Measurements from ENCODE around the gene SYT9.

- peak; percentile 56 for TF ChIP-seq CTCF (IDR thresholded peaks at IDR 0.05; ENCODE audit: low read depth, low read length)
- peak; percentile 50 for TF ChIP-seq MYC (IDR thresholded peaks at IDR 0.05; ENCODE audit: low read depth, low read length)
- TF ChIP-seq POLR2A (IDR thresholded peaks at IDR 0.05; ENCODE audit: extremely low read depth, insufficient read length): peak; percentile 74
- TF ChIP-seq, protein P1, sequence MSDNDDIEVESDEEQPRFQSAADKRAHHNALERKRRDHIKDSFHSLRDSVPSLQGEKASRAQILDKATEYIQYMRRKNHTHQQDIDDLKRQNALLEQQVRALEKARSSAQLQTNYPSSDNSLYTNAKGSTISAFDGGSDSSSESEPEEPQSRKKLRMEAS (IDR thresholded peaks at IDR 0.05; ENCODE audit: low read depth, low read length): peak; percentile 70
Observed at GRCh38 chr11:7513234-7514098, 261.8 kb downstream of the SYT9 start, which contains the start of gene PPFIBP2.
